ENCODE results near the gene MLNR. TPM values are rescaled to one million over a fixed set of nuclear protein-coding genes. Genes with fewer than 3 reads are reported as not detected.

Gene MLNR
- total RNA-seq, 2 experiments from 2014 or later: not detected

DNA sequence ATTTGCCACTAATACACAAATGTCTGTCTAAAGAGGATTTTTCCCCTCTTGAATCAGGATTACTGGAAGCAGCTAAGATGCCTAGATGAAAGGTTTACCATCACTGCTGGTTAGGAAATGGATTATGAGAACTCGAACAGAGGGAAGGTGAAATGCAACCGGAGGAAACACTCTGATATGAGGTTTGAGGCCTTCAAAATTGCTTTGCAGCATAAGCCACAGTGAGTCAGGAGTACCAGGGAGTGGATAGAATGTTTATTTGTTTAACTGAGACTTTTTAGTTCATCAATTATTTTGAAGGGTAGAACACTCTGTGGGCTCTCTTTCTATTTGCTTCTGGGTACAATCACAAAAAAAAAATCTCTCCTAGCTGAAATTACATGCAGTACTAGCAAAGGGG, 45.7 kb downstream of the MLNR start:
- H3K9me3 Mint-ChIP-seq: no peaks in the 10 kb centered on the region
- H3K27me3 Mint-ChIP-seq: no peaks in the 10 kb centered on the region
- CTCF ChIA-PET: interaction anchor here (0.9 kb wide), 3 partner anchors 15 to 26 kb away, joined by 3 read pairs; no protein-coding TSS in a partner anchor
- DNase-seq (no peak), ATAC-seq (no peak)
- TF ChIP-seq, protein P1, sequence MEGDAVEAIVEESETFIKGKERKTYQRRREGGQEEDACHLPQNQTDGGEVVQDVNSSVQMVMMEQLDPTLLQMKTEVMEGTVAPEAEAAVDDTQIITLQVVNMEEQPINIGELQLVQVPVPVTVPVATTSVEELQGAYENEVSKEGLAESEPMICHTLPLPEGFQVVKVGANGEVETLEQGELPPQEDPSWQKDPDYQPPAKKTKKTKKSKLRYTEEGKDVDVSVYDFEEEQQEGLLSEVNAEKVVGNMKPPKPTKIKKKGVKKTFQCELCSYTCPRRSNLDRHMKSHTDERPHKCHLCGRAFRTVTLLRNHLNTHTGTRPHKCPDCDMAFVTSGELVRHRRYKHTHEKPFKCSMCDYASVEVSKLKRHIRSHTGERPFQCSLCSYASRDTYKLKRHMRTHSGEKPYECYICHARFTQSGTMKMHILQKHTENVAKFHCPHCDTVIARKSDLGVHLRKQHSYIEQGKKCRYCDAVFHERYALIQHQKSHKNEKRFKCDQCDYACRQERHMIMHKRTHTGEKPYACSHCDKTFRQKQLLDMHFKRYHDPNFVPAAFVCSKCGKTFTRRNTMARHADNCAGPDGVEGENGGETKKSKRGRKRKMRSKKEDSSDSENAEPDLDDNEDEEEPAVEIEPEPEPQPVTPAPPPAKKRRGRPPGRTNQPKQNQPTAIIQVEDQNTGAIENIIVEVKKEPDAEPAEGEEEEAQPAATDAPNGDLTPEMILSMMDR (IDR thresholded peaks at IDR 0.05): no peak
- POLR2A ChIA-PET: no interaction called here
- no peak overlapping the region for H3K27ac Mint-ChIP-seq
- H3K36me3 Mint-ChIP-seq (ENCODE audit: low read depth): peaks cover 17% of the 10 kb centered on the region
- H3K4me1 Mint-ChIP-seq (ENCODE audit: low read depth): no peaks in the 10 kb centered on the region
- H3K4me3 Mint-ChIP-seq: no peak overlapping the region
- intact Hi-C loops (cut with micrococcal nuclease): no loop called here

DNA sequence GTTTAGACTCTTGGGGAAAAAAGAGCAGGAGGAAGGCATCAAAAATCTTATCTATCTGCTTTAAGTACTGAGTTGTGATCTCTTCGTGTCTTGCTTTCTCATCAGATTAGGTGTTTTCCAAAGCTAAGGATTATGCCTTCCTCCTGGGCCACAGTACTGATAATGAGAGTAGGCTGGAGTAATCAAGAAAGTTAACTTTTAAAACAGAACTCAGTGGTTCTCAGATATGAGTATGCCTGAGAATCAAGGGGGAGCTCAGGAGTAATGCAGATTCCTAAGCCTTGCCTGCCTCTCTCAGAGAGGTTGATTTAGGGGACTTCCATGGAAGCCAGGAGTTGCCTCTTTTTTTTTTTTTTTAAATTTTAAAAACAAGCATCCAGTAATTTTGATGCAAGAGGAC, 51.1 kb downstream of the MLNR start:
- no peak for ATAC-seq
- POLR2A ChIA-PET: no interaction called here
- H3K4me3 Mint-ChIP-seq: no peak overlapping the region

More for the DNA sequence above, 51.1 kb downstream of the MLNR start:
- intact Hi-C loops (cut with micrococcal nuclease): no loop called here
- peaks cover 7% of the 10 kb centered on the region for H3K4me1 Mint-ChIP-seq (ENCODE audit: low read depth)
- no peak for DNase-seq
- no peak overlapping the region for H3K27ac Mint-ChIP-seq
- no peaks in the 10 kb centered on the region for H3K27me3 Mint-ChIP-seq
- TF ChIP-seq, protein P1 (IDR thresholded peaks at IDR 0.05): no peak
- CTCF ChIA-PET: interaction anchor here (0.8 to 2.2 kb wide), 2 partner anchors 10 to 337 kb away, joined by 4 to 13 read pairs; no protein-coding TSS in a partner anchor
- H3K9me3 Mint-ChIP-seq: no peaks in the 10 kb centered on the region
- peaks cover 8% of the 10 kb centered on the region for H3K36me3 Mint-ChIP-seq (ENCODE audit: low read depth)

Other genes starting within 250 kb of the MLNR start
- gene FNDC3A, start 244.4 kb upstream of the MLNR start, total RNA-seq: 10 to 100 TPM; 25.7 to 26.6 TPM
- 1 to 10 TPM; 8.6 to 9.0 TPM for gene CDADC1, start 27.6 kb downstream of the MLNR start, total RNA-seq
- 1 to 10 TPM; 2.6 to 3.1 TPM for gene CAB39L, start 223.7 kb downstream of the MLNR start, total RNA-seq
- gene SETDB2, start 223.9 kb downstream of the MLNR start, total RNA-seq: 10 to 100 TPM; 11.3 to 11.5 TPM

Measured in activated CD8-positive, alpha-beta T cell treated with anti-CD3 and anti-CD28 coated beads for 36 hours (primary cell).